ENCODE data around the gene TPK1.

DNA sequence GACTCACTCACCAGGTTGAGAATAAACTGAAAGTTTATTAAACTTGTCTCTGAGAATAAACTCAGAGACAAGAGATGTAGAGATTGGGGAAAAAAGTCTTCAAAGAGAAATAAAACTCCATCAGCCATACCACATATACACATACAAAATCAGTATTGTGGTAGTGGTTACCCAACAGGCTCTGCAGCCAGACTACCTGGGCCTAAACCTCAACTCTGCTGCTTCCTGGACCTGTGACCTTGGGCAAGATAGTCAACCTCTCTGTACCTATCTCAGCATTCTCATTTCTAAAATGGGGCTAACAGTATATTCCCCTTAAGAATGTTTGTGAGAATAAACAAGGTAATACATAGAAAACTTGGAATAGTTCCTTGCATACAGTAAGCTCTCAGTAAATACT, 15.3 kb downstream of the TPK1 start:
- TF ChIP-seq CHD2 (IDR thresholded peaks at IDR 0.05; ENCODE audit: low read length) (no peak), TAF1 (IDR thresholded peaks at IDR 0.05; ENCODE audit: low read depth, low read length) (no peak), EZH2 (IDR thresholded peaks at IDR 0.05; ENCODE audit: low read depth, low read length, severe bottlenecking) (no peak), POLR2AphosphoS5 (IDR thresholded peaks at IDR 0.05; ENCODE audit: low read depth, low read length) (no peak), TEAD4 (IDR thresholded peaks at IDR 0.05; ENCODE audit: low read depth, low read length) (no peak), SIN3A (conservative IDR thresholded peaks at IDR 0.05 in 1 of 2, IDR thresholded peaks at IDR 0.05 in 1 of 2; ENCODE audit: low read depth in 1 of 2, low read length in 2 of 2) (no peak), CBX8 (IDR thresholded peaks at IDR 0.05; ENCODE audit: borderline replicate concordance, low read depth, low read length) (no peak), POLR2A (IDR thresholded peaks at IDR 0.05; ENCODE audit: control extremely low read depth in 1 of 2, low read depth in 2 of 2, low read length in 2 of 2) (no peak), RAD21 (IDR thresholded peaks at IDR 0.05 in 1 of 2, conservative IDR thresholded peaks at IDR 0.05 in 1 of 2; ENCODE audit: low read depth in 2 of 2, low read length in 2 of 2) (no peak), BRCA1 (IDR thresholded peaks at IDR 0.05; ENCODE audit: low read depth, low read length) (no peak), CEBPB (IDR thresholded peaks at IDR 0.05; ENCODE audit: low read depth, low read length) (no peak)
- TF ChIP-seq, protein P1, sequence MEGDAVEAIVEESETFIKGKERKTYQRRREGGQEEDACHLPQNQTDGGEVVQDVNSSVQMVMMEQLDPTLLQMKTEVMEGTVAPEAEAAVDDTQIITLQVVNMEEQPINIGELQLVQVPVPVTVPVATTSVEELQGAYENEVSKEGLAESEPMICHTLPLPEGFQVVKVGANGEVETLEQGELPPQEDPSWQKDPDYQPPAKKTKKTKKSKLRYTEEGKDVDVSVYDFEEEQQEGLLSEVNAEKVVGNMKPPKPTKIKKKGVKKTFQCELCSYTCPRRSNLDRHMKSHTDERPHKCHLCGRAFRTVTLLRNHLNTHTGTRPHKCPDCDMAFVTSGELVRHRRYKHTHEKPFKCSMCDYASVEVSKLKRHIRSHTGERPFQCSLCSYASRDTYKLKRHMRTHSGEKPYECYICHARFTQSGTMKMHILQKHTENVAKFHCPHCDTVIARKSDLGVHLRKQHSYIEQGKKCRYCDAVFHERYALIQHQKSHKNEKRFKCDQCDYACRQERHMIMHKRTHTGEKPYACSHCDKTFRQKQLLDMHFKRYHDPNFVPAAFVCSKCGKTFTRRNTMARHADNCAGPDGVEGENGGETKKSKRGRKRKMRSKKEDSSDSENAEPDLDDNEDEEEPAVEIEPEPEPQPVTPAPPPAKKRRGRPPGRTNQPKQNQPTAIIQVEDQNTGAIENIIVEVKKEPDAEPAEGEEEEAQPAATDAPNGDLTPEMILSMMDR (IDR thresholded peaks at IDR 0.05; ENCODE audit: control extremely low read depth in 1 of 3, insufficient read depth in 1 of 3, low read depth in 1 of 3, low read length in 3 of 3) = no peak

Measured in H1 (cell line).